AG04449 (cell line): ENCODE results near the gene TLCD3B.
"Not testable (repeated sequence)": the region's sequence is repeated elsewhere in the genome, so short reads cannot be mapped to it uniquely, and the experiment has no call there.

ENCODE experiments used
- CTCF ChIA-PET: fragments of 350-600 bp; formaldehyde crosslinking; extraction: SDS; loops from one replicate; lab custom pipeline; 2021; ENCODE audit warnings: antibody characterized with exemption; lab: Yijun Ruan, JAX
- POLR2A ChIA-PET: fragments of 400-600, 350-600 bp; formaldehyde crosslinking; extraction: SDS; loops from one replicate; lab custom pipeline; 2020; ENCODE audit warnings: antibody characterized with exemption, inconsistent platforms; lab: Yijun Ruan, JAX
- DNase-seq: peaks from one replicate; pipeline ENCODE4 v3.0.0-alpha.2; 2010; ENCODE audit warnings: low read depth, low spot score
- H3K4me3 ChIP-seq: 2 replicates; pipeline ENCODE4 v1.5.1; 2011; ENCODE audit warnings: low read depth, mild to moderate bottlenecking, control low read depth, low read length
- TF ChIP-seq, protein P1 (sequence below): IDR thresholded peaks from one replicate; pipeline ENCODE4 v1.5.1; 2011; ENCODE audit warnings: mild to moderate bottlenecking, moderate library complexity, low read length, control low read depth, inconsistent platforms; ENCODE audit not compliant: insufficient read depth; ENCODE audit errors: missing control alignments

TLCD3B gene

DNA sequence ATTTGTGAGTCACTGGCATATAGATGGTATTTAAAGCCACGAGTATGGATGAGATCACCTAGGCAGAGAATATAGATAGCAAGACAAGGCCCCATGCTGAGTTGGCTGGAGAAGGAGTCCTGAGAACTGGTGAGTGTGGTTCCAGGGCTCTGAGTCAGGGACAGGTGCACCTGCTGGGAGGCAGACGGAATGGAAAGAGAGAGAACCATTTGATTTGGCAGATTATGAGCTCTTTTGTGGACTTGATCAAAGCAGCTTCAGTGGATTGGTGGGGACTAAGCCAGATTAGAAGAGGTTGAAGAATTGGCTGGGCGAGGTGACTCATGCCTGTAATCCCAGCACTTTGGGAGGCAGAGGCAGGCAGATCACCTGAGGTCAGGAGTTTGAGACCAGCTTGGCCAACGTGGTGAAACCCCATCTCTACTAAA is 12.3 kb downstream of the TLCD3B start:
- ChIA-PET CTCF (interaction anchor here (1.3 to 2.7 kb wide), 8 partner anchors 10 to 318 kb away, joined by 3 to 18 read pairs (median 7); partner anchors contain the start of gene TLCD3B), POLR2A (interaction anchor here (0.5 kb wide), 1 partner anchor 203 kb away, joined by 3 read pairs; the partner anchor contains the start of gene PAGR1)
- no peak overlapping the region for H3K4me3 ChIP-seq
- TF ChIP-seq, protein P1, sequence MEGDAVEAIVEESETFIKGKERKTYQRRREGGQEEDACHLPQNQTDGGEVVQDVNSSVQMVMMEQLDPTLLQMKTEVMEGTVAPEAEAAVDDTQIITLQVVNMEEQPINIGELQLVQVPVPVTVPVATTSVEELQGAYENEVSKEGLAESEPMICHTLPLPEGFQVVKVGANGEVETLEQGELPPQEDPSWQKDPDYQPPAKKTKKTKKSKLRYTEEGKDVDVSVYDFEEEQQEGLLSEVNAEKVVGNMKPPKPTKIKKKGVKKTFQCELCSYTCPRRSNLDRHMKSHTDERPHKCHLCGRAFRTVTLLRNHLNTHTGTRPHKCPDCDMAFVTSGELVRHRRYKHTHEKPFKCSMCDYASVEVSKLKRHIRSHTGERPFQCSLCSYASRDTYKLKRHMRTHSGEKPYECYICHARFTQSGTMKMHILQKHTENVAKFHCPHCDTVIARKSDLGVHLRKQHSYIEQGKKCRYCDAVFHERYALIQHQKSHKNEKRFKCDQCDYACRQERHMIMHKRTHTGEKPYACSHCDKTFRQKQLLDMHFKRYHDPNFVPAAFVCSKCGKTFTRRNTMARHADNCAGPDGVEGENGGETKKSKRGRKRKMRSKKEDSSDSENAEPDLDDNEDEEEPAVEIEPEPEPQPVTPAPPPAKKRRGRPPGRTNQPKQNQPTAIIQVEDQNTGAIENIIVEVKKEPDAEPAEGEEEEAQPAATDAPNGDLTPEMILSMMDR, result no peak
- DNase-seq, result no peak

DNA sequence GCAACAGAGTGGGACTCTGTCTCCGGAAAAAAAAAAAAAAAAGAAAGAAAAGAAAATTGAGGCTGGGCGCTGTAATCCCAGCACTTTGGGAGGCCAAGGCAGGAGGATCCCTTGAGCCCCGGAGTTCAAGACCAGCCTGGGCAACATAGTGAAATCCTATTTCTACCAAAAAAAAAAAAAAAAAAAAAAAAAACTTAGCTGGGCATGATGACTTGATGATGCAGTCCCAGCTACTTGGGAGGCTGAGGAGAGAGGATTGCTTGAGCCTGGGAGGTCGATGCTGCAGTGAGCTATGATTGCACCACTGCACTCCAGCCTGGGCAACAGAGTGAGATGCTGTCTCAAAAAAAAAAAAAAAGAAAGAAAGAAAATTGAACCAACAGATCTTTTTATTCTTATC is 13.1 kb downstream of the TLCD3B start:
- CTCF ChIA-PET, result interaction anchor here (0.6 to 2.7 kb wide), 8 partner anchors 11 to 371 kb away, joined by 3 to 18 read pairs (median 6); partner anchors contain the start of gene TLCD3B
- H3K4me3 ChIP-seq, DNase-seq, POLR2A ChIA-PET: not testable (repeated sequence)

DNA sequence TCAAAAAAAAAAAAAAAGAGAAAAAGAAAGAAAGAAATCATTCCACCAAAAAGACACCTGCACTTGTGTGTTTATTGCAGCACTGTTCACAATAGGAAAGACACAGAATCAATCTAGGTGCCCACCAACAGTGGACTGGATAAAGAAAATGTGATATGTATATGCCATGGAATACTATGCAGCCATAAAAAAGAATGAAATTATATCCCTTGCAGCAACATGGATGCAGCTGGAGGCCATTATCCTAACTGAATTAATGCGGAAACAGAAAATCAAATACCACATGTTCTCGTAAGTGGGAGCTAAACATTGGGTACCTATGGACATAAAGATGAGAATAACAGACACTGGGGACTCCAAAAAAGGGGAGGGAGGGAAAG is 13.8 kb downstream of the TLCD3B start:
- POLR2A ChIA-PET, result no interaction called here
- CTCF ChIA-PET, result interaction anchor here (0.6 to 2.7 kb wide), 7 partner anchors 11 to 372 kb away, joined by 3 to 5 read pairs (median 3); no protein-coding TSS in a partner anchor
- TF ChIP-seq, protein P1, result no peak
- DNase-seq, result no peak
- no peak overlapping the region for H3K4me3 ChIP-seq

DNA sequence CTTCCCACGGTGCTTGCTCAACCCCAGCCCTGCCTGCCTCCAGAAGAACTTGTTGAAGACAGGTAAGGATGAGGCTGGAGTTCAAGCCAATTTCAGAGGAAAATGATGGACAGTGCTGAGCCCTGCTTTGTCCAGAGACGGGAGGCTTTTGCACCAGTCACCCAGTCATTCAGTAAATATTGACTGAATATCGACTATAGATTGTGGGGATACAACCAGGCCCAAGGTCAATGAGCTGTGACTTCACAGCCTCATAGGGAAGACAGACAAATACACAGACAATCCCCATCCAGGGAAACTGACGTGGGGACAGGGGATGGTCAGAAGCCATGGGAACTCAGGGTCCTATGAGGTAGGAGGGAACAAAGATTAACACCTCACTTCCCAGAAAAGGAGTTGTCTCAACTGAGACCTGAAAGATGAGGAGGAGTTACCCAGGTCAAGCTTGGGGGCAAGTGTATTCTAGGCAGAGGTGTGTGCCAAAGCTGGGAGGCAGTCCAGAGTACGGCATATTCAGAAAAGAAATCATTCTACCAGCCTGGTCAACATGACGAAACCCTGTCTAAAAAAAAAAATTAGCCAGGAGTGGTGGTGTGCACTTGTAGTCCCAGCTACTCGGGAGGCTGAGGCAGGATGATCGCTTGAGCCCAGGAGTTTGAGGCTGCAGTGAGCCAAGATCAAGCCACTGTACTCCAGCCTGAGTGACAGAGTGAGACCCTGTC is 14.4 kb downstream of the TLCD3B start:
- CTCF ChIA-PET, result interaction anchor here (0.6 to 2.7 kb wide), 7 partner anchors 10 to 169 kb away, joined by 3 to 5 read pairs (median 3); no protein-coding TSS in a partner anchor
- POLR2A ChIA-PET, result no interaction called here

DNA sequence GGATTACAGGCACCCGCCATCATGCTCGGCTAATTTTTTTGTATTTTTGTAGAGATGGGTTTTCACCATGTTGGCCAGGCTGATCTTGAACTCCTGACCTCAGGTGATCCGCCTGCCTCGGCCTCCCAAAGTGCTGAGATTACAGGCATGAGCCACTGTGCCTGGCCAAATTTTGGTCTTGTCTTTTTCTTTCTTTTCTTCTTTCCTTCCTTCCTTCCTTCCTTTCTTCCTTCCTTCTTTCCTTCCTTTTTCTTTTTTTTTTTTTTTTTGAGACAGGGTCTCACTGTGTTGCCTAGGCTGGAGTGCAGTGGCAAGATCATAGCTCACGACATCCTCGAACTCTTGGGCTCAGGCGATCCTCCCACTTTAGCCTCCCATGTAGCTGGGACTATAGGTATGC is 15.6 kb downstream of the TLCD3B start:
- POLR2A ChIA-PET, H3K4me3 ChIP-seq, DNase-seq: not testable (repeated sequence)
- CTCF ChIA-PET, result interaction anchor here (1.6 kb wide), 1 partner anchor 167 kb away, joined by 3 read pairs; no protein-coding TSS in a partner anchor

More for the DNA sequence above, 14.4 kb downstream of the TLCD3B start:
- no peak overlapping the region for H3K4me3 ChIP-seq
- DNase-seq, result no peak
- TF ChIP-seq, protein P1, result no peak

DNA sequence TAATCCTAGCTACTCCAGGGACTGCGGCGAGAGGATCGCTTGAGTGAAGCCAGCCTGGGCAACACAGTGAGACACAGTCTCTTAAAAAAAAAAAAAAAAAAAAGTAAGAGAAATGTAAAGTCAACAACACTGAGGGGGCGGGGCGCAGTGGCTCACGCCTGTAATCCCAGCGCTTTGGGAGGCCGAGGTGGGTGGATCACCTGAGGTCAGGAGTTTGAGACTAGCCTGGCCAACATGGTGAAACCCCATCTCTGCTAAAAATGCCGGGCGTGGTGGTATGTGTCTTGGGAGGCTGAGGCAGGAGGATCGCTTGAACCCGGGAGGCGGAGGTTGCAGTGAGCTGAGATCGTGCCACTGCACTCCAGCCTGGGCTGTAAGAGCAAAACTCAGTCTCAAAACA is 18.5 kb downstream of the TLCD3B start:
- H3K4me3 ChIP-seq, POLR2A ChIA-PET, DNase-seq: not testable (repeated sequence)
- CTCF ChIA-PET, result interaction anchor here (0.6 to 1.1 kb wide), 3 partner anchors 8 to 76 kb away, joined by 3 read pairs; partner anchors contain the start of gene C16orf92

DNA sequence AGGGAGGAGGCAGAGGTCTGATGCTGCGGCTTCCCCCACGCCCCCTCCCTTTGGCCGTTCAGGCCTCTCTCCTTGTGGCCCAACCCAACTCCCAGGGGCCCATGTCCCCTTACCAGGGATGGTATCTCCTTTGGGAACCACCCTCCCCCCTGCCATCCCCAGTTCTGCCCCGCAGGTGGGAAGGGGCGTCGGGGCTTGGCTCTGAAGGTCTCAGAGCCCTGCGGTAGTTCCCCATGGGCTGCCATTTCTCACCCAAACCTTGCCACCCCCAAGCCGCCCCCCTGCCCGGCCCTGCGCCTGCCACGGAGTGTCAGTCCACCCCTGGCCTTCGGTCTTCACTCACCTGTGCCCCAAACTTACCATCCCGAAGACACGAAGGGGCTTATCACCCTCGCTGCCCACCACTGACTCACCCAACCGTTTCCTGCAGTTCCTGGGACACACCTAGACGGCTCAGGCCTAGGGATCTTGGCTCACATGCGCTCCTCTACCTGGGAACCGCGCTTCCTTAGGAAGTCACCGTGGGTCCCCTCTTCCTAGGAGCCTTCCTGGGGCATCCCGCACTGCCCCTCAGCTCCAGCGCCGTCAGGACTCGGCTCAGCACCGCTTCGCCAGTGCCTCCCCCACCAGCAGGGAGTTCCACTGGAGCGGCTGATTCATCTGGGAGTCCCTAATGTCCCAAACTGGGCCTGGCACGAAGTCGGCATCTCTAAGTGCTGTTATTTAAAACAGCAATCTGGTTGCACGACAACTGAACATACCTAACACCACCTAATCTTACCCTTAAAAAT is 19.2 kb downstream of the TLCD3B start:
- CTCF ChIA-PET, result interaction anchor here (1.0 kb wide), 1 partner anchor 11 kb away, joined by 3 read pairs; the partner anchor contains the start of gene C16orf92
- H3K4me3 ChIP-seq, result no peak overlapping the region
- POLR2A ChIA-PET, result no interaction called here
- TF ChIP-seq, protein P1, result no peak
- no peak for DNase-seq
